Testis (tissue), 2 donors: ENCODE results near the gene NUDT3.
"Not testable (repeated sequence)": the region's sequence is repeated elsewhere in the genome, so short reads cannot be mapped to it uniquely, and the experiment has no call there.

ENCODE experiments used
- POLR2A ChIP-seq: fragments of 450-650 bp; IDR thresholded peaks from one replicate; pipeline ENCODE4 v1.6.1; 2017; ENCODE audit warnings: antibody characterized with exemption, mild to moderate bottlenecking, moderate library complexity
- TF ChIP-seq, protein P1 (sequence below), 3 experiments: fragments of 450-650 bp in 2 of 3; fragments of 200-600 bp in 1 of 3; sonication (generic) in 1 of 3; IDR thresholded peaks; one replicate each; pipeline ENCODE4 v1.5.1; 2016 to 2019; ENCODE audit warnings: antibody characterized with exemption in 3 of 3, mild to moderate bottlenecking in 2 of 3, moderate library complexity in 1 of 3

DNA sequence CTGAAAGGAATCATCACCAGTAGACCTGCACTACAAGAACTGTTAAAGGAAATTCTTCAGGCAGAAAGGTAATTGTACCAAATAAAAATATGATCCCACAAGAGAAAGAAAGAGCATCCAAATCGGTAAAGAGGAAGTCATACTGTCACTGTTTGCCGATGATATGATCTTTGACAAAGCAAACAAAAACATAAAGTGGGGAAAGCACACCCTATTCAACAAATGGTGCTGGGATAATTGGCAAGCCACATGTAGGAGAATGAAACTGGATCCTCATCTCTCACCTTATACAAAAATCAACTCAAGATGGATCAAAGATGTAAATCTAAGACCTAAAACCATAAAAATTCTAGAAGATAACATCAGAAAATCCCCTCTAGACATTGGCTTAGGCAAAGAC, 140.1 kb downstream of the NUDT3 start:
- TF ChIP-seq POLR2A: not testable (repeated sequence)
- TF ChIP-seq, protein P1, sequence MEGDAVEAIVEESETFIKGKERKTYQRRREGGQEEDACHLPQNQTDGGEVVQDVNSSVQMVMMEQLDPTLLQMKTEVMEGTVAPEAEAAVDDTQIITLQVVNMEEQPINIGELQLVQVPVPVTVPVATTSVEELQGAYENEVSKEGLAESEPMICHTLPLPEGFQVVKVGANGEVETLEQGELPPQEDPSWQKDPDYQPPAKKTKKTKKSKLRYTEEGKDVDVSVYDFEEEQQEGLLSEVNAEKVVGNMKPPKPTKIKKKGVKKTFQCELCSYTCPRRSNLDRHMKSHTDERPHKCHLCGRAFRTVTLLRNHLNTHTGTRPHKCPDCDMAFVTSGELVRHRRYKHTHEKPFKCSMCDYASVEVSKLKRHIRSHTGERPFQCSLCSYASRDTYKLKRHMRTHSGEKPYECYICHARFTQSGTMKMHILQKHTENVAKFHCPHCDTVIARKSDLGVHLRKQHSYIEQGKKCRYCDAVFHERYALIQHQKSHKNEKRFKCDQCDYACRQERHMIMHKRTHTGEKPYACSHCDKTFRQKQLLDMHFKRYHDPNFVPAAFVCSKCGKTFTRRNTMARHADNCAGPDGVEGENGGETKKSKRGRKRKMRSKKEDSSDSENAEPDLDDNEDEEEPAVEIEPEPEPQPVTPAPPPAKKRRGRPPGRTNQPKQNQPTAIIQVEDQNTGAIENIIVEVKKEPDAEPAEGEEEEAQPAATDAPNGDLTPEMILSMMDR (IDR thresholded peaks at IDR 0.05): not testable (repeated sequence)
